ENCODE results near the gene C12orf43.

Gene C12orf43

GRCh38 chr12:120978296-120979219 is 37.7 kb downstream of the C12orf43 start, which contains the start of gene HNF1A:
Gene HNF1A, plus strand, starts transcription at chr12:120978543. Its CDS starts 226 bp downstream, at chr12:120978769.
- no peak for DNase-seq (ENCODE audit: low read depth in 2 of 2)

GRCh38 chr12:120977531-120978295 is 38.6 kb downstream of the C12orf43 start:
- no peak for DNase-seq (ENCODE audit: low read depth in 2 of 2)

- DNase-seq (ENCODE audit: low read depth in 2 of 2) = no peak
These were observed 43.3 kb downstream of the C12orf43 start for GRCh38 chr12:120972870-120973543.

GRCh38 chr12:120971299-120972180 is 44.7 kb downstream of the C12orf43 start:
- DNase-seq (ENCODE audit: low read depth in 2 of 2) = peak; percentile 24 to 34

- no peak for DNase-seq (ENCODE audit: low read depth in 2 of 2)
These were observed 46.0 kb downstream of the C12orf43 start for GRCh38 chr12:120970310-120970709.

- no peak for DNase-seq (ENCODE audit: low read depth in 2 of 2)
These were observed 50.7 kb downstream of the C12orf43 start for GRCh38 chr12:120965534-120966091.

- DNase-seq (ENCODE audit: low read depth in 2 of 2) = no peak
These were observed 52.0 kb downstream of the C12orf43 start for GRCh38 chr12:120964298-120964697.

- DNase-seq (ENCODE audit: low read depth in 2 of 2) = no peak
These were observed 53.7 kb downstream of the C12orf43 start for GRCh38 chr12:120962532-120963020.

GRCh38 chr12:120961604-120962531 is 54.4 kb downstream of the C12orf43 start:
- DNase-seq (ENCODE audit: low read depth in 2 of 2) = no peak

- DNase-seq (ENCODE audit: low read depth in 2 of 2) = no peak
These were observed 55.6 kb downstream of the C12orf43 start for GRCh38 chr12:120960657-120961056.

GRCh38 chr12:120959111-120959878 is 57.0 kb downstream of the C12orf43 start:
- DNase-seq (ENCODE audit: low read depth in 2 of 2) = no peak

GRCh38 chr12:120956579-120957300 is 59.5 kb downstream of the C12orf43 start:
- DNase-seq (ENCODE audit: low read depth in 2 of 2) = no peak

- no peak for DNase-seq (ENCODE audit: low read depth in 2 of 2)
These were observed 61.1 kb downstream of the C12orf43 start for GRCh38 chr12:120955232-120955631.

GRCh38 chr12:120950807-120951206 is 65.5 kb downstream of the C12orf43 start:
- DNase-seq (ENCODE audit: low read depth in 2 of 2) = no peak
